Fibroblast of pulmonary artery (primary cell): ENCODE measurements around the gene GSE1.

ENCODE experiments used
- DNase-seq: peaks from one replicate; pipeline ENCODE4 v3.0.0-alpha.2; 2010; ENCODE audit warnings: low read depth
- H3K4me3 ChIP-seq: replicated peaks from 2 replicates; pipeline ENCODE4 v1.5.1; 2011; ENCODE audit warnings: low read depth, mild to moderate bottlenecking, control low read depth, low read length, moderate library complexity
- TF ChIP-seq, protein P1 (sequence below): IDR thresholded peaks from 2 replicates; pipeline ENCODE4 v1.5.1; 2011; ENCODE audit warnings: mild to moderate bottlenecking, control low read depth, low read length, inconsistent platforms; ENCODE audit errors: missing control alignments

GSE1 gene

DNA sequence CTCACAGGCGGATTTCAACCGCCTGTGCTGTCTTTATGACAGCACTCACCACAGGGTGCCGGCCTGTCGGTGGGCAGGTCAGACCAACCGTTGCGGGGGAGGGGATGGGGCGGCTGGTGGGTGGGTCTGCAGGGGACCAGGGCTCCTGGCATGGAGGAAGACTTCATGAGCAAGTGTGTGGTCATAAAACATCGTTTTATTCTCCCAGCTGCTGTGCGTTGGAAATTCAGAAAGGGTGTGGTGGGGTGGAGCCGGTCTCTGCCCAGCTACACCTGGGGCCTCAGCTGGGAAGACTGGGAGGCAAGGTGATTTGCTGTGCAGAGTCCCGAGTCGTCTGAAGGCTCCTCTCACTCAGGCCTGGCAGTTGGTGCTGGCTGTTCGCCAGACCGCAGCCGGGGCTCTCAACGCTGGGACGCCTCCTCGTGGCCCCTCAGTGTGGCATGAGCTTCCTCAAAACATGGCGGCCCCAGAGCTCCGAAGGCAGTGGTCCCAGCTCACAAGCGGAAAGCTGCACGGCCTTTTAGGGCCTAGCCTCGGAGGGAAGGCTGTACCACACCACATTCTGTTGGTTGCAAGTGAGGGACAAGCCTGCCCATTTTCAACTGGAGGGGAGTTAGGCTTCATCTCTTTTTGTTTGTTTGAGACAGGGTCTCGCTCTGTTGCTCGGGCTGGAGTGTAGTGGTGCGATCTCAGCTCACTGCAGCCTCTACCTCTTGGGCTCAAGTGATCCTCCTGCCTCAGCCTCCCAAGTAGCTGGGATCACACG, 45.8 kb upstream of the GSE1 start:
- no peak overlapping the region for H3K4me3 ChIP-seq
- DNase-seq = no peak
- TF ChIP-seq, protein P1, sequence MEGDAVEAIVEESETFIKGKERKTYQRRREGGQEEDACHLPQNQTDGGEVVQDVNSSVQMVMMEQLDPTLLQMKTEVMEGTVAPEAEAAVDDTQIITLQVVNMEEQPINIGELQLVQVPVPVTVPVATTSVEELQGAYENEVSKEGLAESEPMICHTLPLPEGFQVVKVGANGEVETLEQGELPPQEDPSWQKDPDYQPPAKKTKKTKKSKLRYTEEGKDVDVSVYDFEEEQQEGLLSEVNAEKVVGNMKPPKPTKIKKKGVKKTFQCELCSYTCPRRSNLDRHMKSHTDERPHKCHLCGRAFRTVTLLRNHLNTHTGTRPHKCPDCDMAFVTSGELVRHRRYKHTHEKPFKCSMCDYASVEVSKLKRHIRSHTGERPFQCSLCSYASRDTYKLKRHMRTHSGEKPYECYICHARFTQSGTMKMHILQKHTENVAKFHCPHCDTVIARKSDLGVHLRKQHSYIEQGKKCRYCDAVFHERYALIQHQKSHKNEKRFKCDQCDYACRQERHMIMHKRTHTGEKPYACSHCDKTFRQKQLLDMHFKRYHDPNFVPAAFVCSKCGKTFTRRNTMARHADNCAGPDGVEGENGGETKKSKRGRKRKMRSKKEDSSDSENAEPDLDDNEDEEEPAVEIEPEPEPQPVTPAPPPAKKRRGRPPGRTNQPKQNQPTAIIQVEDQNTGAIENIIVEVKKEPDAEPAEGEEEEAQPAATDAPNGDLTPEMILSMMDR = no peak

DNA sequence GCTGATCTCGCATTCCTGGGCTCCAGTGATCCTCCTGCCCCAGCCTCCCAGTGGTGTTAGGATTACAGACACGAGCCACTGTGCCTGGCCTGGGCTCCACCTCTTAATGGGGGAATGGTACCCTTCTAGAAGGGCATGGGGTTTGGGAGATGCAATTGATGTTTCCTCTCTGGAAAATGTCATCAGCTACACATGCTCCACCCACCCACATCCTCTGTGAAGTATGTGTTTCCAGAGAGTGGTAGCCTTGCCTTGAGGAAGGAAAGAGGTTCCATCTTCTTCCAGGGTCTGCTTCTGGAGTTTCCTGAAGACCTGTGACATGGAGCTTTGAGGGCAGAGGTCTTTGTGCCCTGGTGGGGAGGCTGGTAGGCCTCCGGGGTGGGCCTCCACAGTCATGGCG, 45.2 kb upstream of the GSE1 start:
- TF ChIP-seq, protein P1 = no peak
- no peak for DNase-seq

DNA sequence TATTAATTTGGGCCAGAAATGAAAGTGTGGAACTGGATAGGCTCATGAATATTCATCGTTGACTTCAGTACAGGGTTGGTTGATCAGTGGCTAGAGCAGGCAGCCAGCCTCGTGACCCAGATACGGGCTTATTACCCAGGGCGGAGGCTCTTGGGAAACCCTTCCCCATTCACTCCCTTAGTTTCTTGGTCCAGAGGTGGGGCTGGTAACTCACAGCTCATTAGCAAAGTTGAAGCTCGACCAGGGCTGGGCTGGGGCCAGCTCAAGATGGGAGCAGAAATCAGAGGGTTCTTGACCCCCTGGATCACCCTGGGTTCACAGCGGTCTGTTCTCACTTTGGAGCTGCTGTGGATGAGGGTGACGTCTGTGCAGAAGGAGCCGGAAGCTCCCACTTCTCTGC, 44.6 kb upstream of the GSE1 start:
- TF ChIP-seq, protein P1 = no peak
- no peak for DNase-seq
- H3K4me3 ChIP-seq = no peak overlapping the region

More for the DNA sequence above, 45.2 kb upstream of the GSE1 start:
- no peak overlapping the region for H3K4me3 ChIP-seq

DNA sequence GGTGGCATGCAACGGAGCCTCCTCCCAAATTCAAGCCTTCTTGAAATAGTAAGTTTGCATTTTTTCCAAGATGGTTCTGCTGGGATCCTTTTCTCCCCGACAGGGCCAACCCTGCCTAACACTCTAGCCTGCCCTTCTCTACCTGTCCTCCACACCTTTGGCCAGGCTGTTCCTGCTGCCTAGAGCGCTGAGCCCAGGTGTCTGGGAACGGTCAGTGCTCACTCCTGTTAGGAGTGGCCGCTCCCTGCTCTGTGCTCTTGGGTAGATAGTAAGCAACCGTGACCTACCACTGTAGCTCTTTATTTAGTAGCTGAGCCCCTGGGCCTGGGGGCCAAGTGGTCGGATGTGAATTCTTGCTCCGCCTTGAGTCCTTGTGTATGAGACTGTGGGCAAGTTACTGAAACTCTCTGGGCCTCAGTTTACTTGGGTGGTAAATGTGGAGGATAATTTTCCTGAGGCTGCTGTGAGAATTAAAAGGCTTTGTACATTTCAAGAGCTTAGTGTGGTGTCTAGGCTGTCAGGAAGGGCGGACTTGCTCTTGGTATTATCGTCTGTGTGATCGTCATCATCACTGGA, 44.0 kb upstream of the GSE1 start:
- TF ChIP-seq, protein P1 = no peak

DNA sequence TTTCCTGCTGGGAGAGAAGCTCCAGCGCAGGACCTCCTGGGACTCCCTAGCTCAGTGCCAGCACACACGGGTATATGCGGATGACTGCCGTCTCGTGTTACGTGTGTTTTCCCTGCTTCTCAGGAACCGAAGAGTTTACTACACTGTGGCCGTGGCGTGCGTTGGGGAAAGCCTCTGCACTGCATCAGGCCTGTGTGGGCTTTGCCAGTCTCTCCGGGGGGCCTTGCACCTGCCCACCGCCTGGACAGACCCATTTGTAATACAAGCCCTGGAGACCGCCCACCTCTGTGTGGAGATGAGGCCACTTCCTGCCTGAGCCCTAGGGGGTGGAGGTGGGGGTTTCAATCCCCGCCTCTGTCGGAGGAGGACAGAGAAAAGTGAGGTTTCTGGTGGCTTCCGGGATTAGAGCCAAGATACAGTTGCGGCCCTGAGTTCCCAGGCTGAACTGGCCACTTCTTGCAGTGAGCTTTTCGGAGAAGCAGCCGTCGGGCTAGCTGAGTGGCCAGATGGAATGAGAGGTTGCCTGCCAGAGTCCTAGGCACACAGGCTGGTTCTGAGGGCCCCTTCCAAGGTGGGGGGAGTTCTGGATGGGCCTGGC, 43.4 kb upstream of the GSE1 start:
- peak; percentile 52 for DNase-seq
- TF ChIP-seq, protein P1 = no peak
- no peak overlapping the region for H3K4me3 ChIP-seq

More for the DNA sequence above, 44.0 kb upstream of the GSE1 start:
- DNase-seq = no peak
- no peak overlapping the region for H3K4me3 ChIP-seq

DNA sequence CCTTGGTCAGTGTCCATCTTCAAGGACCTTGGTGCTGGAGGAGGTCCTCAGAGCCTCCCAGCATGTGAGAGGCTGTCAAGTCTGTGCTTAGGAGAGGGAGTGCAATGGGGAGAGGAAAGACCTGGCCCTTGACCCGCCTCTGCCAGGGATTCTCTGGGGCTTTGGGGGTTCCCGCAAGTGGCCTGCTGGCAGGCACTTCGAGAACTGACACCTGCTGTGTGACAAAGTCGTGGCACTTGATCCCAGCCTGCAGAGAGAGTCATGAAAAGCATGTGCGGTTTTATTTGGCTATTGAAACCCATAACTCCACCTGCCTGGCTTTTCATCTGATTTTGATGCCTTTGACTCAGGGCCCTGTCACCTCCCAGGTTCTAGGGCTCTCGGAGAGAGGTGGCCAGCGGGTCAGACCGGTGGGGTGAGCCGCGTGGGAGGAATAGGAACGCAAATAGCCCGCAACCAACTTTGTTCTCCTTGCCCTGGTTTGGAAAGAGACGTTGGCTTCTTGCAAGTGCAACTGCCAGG, 42.8 kb upstream of the GSE1 start:
- H3K4me3 ChIP-seq = no peak overlapping the region
- TF ChIP-seq, protein P1 = no peak
- no peak for DNase-seq
